Measurements from ENCODE around the gene BBS1.
"Not testable (repeated sequence)": the region's sequence is repeated elsewhere in the genome, so short reads cannot be mapped to it uniquely, and the experiment has no call there.

GRCh38 chr11:66540598-66540997, 30.2 kb downstream of the BBS1 start:
- TF ChIP-seq POLR2AphosphoS5 (IDR thresholded peaks at IDR 0.05; ENCODE audit: insufficient read depth, low read depth, low read length); CTCF (IDR thresholded peaks at IDR 0.05; ENCODE audit: extremely low read depth in 1 of 2, insufficient read depth in 1 of 2, low read depth in 1 of 2, low read length in 2 of 2); FOS (IDR thresholded peaks at IDR 0.05; ENCODE audit: borderline replicate concordance, insufficient read depth, low read length): not testable (repeated sequence)

Data from endothelial cell of umbilical vein (primary cell).